ENCODE data around the gene ATF7.

- no peak for TF ChIP-seq CTCF (IDR thresholded peaks at IDR 0.05)
- no peak for TF ChIP-seq POLR2A (IDR thresholded peaks at IDR 0.05)
These were observed 1.7 kb downstream of the ATF7 start for GRCh38 chr12:53624458-53624857.
